Nephron (organoid): ENCODE data around the gene ZMIZ1.
A peak's percentile ranks its signal among the peaks of the same experiment; 100 is the strongest.

Experiments used
- H3K27ac Mint-ChIP-seq, 3 experiments: 2 replicates each; pipeline ENCODE4 v1.8.0; 2020; ENCODE audit warnings: mixed read lengths in 3 of 3, mild to moderate bottlenecking in 2 of 3, moderate library complexity in 1 of 3
- H3K27me3 Mint-ChIP-seq: 2 replicates; pipeline ENCODE4 v1.8.0; 2021; ENCODE audit warnings: low read depth, mild to moderate bottlenecking, moderate library complexity, mixed read lengths
- H3K36me3 Mint-ChIP-seq: 2 replicates; pipeline ENCODE4 v1.8.0; 2020; ENCODE audit warnings: low read depth, mixed read lengths
- H3K4me1 Mint-ChIP-seq: 2 replicates; pipeline ENCODE4 v1.8.0; 2020; ENCODE audit warnings: mixed read lengths
- H3K4me3 Mint-ChIP-seq, 3 experiments: 2 replicates each; pipeline ENCODE4 v1.8.0; 2020; ENCODE audit warnings: mild to moderate bottlenecking in 3 of 3, mixed read lengths in 3 of 3, moderate library complexity in 2 of 3
- H3K9me3 Mint-ChIP-seq: 2 replicates; pipeline ENCODE4 v1.8.0; 2020; ENCODE audit warnings: mixed read lengths
- CTCF ChIP-seq, 3 experiments: fragments of 200-600 bp; sonication (generic); IDR thresholded peaks; one replicate each; pipeline ENCODE4 v1.5.0; 2021; ENCODE audit warnings: antibody characterized with exemption in 3 of 3; ENCODE audit not compliant: unreplicated experiment in 3 of 3

ZMIZ1 gene

GRCh38 chr10:79166741-79167140 lies 98.0 kb downstream of the ZMIZ1 start:
- Mint-ChIP-seq H3K4me1 (peaks cover 72% of the 10 kb centered on the region), H3K4me3 (peak overlapping the region in 1 of 3 experiments; percentile 13)

GRCh38 chr10:79167537-79167936 lies 98.8 kb downstream of the ZMIZ1 start:
- no peak for TF ChIP-seq CTCF (IDR thresholded peaks at IDR 0.05; ENCODE audit: unreplicated experiment in 3 of 3)
- no peaks in the 10 kb centered on the region for H3K27me3 Mint-ChIP-seq
- peaks cover 26% of the 10 kb centered on the region for H3K36me3 Mint-ChIP-seq
- no peak overlapping the region for H3K4me3 Mint-ChIP-seq
- peaks cover 78% of the 10 kb centered on the region for H3K4me1 Mint-ChIP-seq
- no peaks in the 10 kb centered on the region for H3K9me3 Mint-ChIP-seq
- H3K27ac Mint-ChIP-seq: peak overlapping the region; percentile 60 to 79 (median 71)

More at GRCh38 chr10:79166741-79167140, 98.0 kb downstream of the ZMIZ1 start:
- H3K36me3 Mint-ChIP-seq: peaks cover 26% of the 10 kb centered on the region
- H3K27ac Mint-ChIP-seq: peak overlapping the region; percentile 71 to 96 (median 79)
- TF ChIP-seq CTCF (IDR thresholded peaks at IDR 0.05; ENCODE audit: unreplicated experiment in 3 of 3): no peak
- no peaks in the 10 kb centered on the region for H3K27me3 Mint-ChIP-seq
- H3K9me3 Mint-ChIP-seq: no peaks in the 10 kb centered on the region

GRCh38 chr10:79168210-79168609 lies 99.4 kb downstream of the ZMIZ1 start:
- H3K4me1 Mint-ChIP-seq: peaks cover 85% of the 10 kb centered on the region
- no peak for TF ChIP-seq CTCF (IDR thresholded peaks at IDR 0.05; ENCODE audit: unreplicated experiment in 3 of 3)
- H3K9me3 Mint-ChIP-seq: no peaks in the 10 kb centered on the region

GRCh38 chr10:79170226-79170752 lies 101.5 kb downstream of the ZMIZ1 start:
- H3K4me3 Mint-ChIP-seq: no peak overlapping the region
- no peaks in the 10 kb centered on the region for H3K27me3 Mint-ChIP-seq
- H3K27ac Mint-ChIP-seq: peak overlapping the region in 1 of 3 experiments; percentile 52
- TF ChIP-seq CTCF (IDR thresholded peaks at IDR 0.05; ENCODE audit: unreplicated experiment in 3 of 3): no peak
- peaks cover 88% of the 10 kb centered on the region for H3K4me1 Mint-ChIP-seq
- H3K9me3 Mint-ChIP-seq: no peaks in the 10 kb centered on the region
- H3K36me3 Mint-ChIP-seq: peaks cover 30% of the 10 kb centered on the region

More at GRCh38 chr10:79168210-79168609, 99.4 kb downstream of the ZMIZ1 start:
- peak overlapping the region; percentile 35 to 79 (median 71) for H3K27ac Mint-ChIP-seq
- no peak overlapping the region for H3K4me3 Mint-ChIP-seq
- H3K36me3 Mint-ChIP-seq: peaks cover 25% of the 10 kb centered on the region
- no peaks in the 10 kb centered on the region for H3K27me3 Mint-ChIP-seq

GRCh38 chr10:79170993-79171392 lies 102.2 kb downstream of the ZMIZ1 start:
- no peak for TF ChIP-seq CTCF (IDR thresholded peaks at IDR 0.05; ENCODE audit: unreplicated experiment in 3 of 3)
- peaks cover 88% of the 10 kb centered on the region for H3K4me1 Mint-ChIP-seq
- peaks cover 30% of the 10 kb centered on the region for H3K36me3 Mint-ChIP-seq
- H3K27me3 Mint-ChIP-seq: no peaks in the 10 kb centered on the region
- no peaks in the 10 kb centered on the region for H3K9me3 Mint-ChIP-seq
- H3K4me3 Mint-ChIP-seq: no peak overlapping the region
- peak overlapping the region; percentile 75 to 89 (median 76) for H3K27ac Mint-ChIP-seq

GRCh38 chr10:79171504-79171903 lies 102.7 kb downstream of the ZMIZ1 start:
- Mint-ChIP-seq H3K9me3 (no peaks in the 10 kb centered on the region), H3K4me3 (no peak overlapping the region), H3K36me3 (peaks cover 30% of the 10 kb centered on the region), H3K27ac (peak overlapping the region; percentile 75 to 89 (median 76)), H3K4me1 (peaks cover 88% of the 10 kb centered on the region), H3K27me3 (no peaks in the 10 kb centered on the region)
- no peak for TF ChIP-seq CTCF (IDR thresholded peaks at IDR 0.05; ENCODE audit: unreplicated experiment in 3 of 3)
